Skeletal muscle tissue (tissue), 5 donors: ENCODE data around the gene DEDD. TPM values are rescaled to one million over a fixed set of nuclear protein-coding genes. Genes with fewer than 3 reads are reported as not detected.

Source experiments
- H3K27ac ChIP-seq: one replicate; pipeline ENCODE4 v1.7.0; 2013; ENCODE audit warnings: mild to moderate bottlenecking, low read depth, low read length, inconsistent platforms
- H3K27me3 ChIP-seq, 3 donors: one replicate each; pipeline ENCODE4 v1.7.0; 2013; ENCODE audit warnings: low read length in 3 of 3; ENCODE audit not compliant: control insufficient read depth in 3 of 3, insufficient read depth in 3 of 3
- H3K36me3 ChIP-seq, 3 donors: one replicate each; pipeline ENCODE4 v1.7.0; 2013; ENCODE audit warnings: low read length in 3 of 3; ENCODE audit not compliant: control insufficient read depth in 3 of 3, insufficient read depth in 3 of 3
- H3K4me1 ChIP-seq, 3 donors: one replicate each; pipeline ENCODE4 v1.7.0; 2013; ENCODE audit warnings: low read length in 3 of 3, mild to moderate bottlenecking in 3 of 3; ENCODE audit not compliant: control insufficient read depth in 3 of 3, insufficient read depth in 3 of 3
- H3K4me3 ChIP-seq, 3 donors: one replicate each; pipeline ENCODE4 v1.7.0; 2013; ENCODE audit warnings: low read length in 3 of 3
- H3K9ac ChIP-seq, 3 donors: one replicate each; pipeline ENCODE4 v1.7.0; 2013; ENCODE audit warnings: low read length in 3 of 3, mild to moderate bottlenecking in 3 of 3, moderate library complexity in 2 of 3, low read depth in 1 of 3
- H3K9me3 ChIP-seq, 3 donors: one replicate each; pipeline ENCODE4 v1.7.0; 2013; ENCODE audit warnings: low read length in 3 of 3; ENCODE audit not compliant: control insufficient read depth in 3 of 3
- small RNA-seq: library from RNA; depleted of rRNA; stranded (forward); fragments of <200 nt; gene quantifications from one replicate; pipeline ENCODE3, GENCODE V24; 2014
- total RNA-seq: library from RNA; depleted of rRNA; stranded (reverse); fragments of >200 nt; gene quantifications from one replicate; pipeline ENCODE4 v1.2.3, GENCODE V29; 2014
- donor health status: Osteomylitis.

DEDD gene
- total RNA-seq, 1 donor from 2014 or later: 19.8 TPM

DNA sequence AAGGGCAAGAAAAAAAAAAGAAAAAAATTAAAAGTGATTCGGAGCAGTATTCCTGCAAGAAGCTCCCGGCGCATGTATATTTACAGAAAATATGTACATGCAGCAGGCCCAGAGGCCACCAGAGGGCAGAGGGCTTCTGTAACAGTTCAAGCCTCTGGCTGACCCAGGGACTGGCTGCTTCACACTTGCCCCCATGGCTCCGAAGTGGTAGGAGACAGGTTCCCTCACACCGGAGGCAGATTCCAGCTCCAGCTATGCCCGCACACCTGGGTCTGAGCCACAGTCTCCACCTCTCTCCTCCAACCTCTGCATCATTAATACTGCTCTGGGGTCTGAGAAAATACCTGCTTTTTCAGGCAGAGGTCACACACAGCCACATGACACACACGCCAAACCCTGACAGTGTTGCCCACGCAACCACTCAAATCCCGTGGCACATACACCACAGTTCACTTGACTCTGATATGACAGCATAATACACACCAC lies 60.5 kb downstream of the DEDD start:
- Histone ChIP-seq H3K36me3 (no peaks in the 10 kb centered on the region), H3K4me3 (no peak overlapping the region), H3K4me1 (no peaks in the 10 kb centered on the region), H3K9ac (peak overlapping the region in 1 of 3 donors; percentile 8), H3K9me3 (no peaks in the 10 kb centered on the region), H3K27ac (no peak overlapping the region), H3K27me3 (peaks cover 0 to 2% (median 2%) of the 10 kb centered on the region in 3 donors)

Small RNAs within 50 kb of the gene (small RNA-seq; reads per million reads assigned to genes)
- not detected for gene RF01225

Other genes starting within 250 kb of the DEDD start
- not detected for gene ITLN1, start 247.5 kb downstream of the DEDD start, total RNA-seq
- not detected for gene ITLN2, start 177.9 kb downstream of the DEDD start, total RNA-seq
- gene F11R, start 111.5 kb downstream of the DEDD start, total RNA-seq: 10.4 TPM
- 27.7 TPM for gene TSTD1, start 93.7 kb downstream of the DEDD start, total RNA-seq
- gene USF1, start 86.7 kb downstream of the DEDD start, total RNA-seq: 66.3 TPM
- gene ARHGAP30, start 62.8 kb downstream of the DEDD start, total RNA-seq: 4.2 TPM
- gene NECTIN4, start 43.1 kb downstream of the DEDD start, total RNA-seq: not detected
- gene KLHDC9, start 34.3 kb downstream of the DEDD start, total RNA-seq: not detected
- gene PFDN2, start 14.6 kb downstream of the DEDD start, total RNA-seq: 36.5 TPM
- gene NIT1, start 14.6 kb downstream of the DEDD start, total RNA-seq: 16.2 TPM
- 133 TPM for gene UFC1, start 21.3 kb upstream of the DEDD start, total RNA-seq
- 6.8 TPM for gene USP21, start 26.8 kb upstream of the DEDD start, total RNA-seq
- 13.6 TPM for gene PPOX, start 33.8 kb upstream of the DEDD start, total RNA-seq
- gene B4GALT3, start 44.8 kb upstream of the DEDD start, total RNA-seq: 11.0 TPM
- 4.7 TPM for gene ADAMTS4, start 66.4 kb upstream of the DEDD start, total RNA-seq
- 147 TPM for gene NDUFS2, start 69.7 kb upstream of the DEDD start, total RNA-seq
- gene FCER1G, start 82.6 kb upstream of the DEDD start, total RNA-seq: 16.2 TPM
- 6.8 TPM for gene APOA2, start 91.0 kb upstream of the DEDD start, total RNA-seq
- 10.4 TPM for gene TOMM40L, start 93.4 kb upstream of the DEDD start, total RNA-seq
- gene NR1I3, start 105.5 kb upstream of the DEDD start, total RNA-seq: not detected
- gene PCP4L1, start 126.1 kb upstream of the DEDD start, total RNA-seq: 0.52 TPM
- 63.7 TPM for gene MPZ, start 177.3 kb upstream of the DEDD start, total RNA-seq
- 18.3 TPM for gene SDHC, start 181.7 kb upstream of the DEDD start, total RNA-seq
- gene CFAP126, start 235.2 kb upstream of the DEDD start, total RNA-seq: not detected